ENCODE data around the gene EPHA3.

The EPHA3 gene

DNA sequence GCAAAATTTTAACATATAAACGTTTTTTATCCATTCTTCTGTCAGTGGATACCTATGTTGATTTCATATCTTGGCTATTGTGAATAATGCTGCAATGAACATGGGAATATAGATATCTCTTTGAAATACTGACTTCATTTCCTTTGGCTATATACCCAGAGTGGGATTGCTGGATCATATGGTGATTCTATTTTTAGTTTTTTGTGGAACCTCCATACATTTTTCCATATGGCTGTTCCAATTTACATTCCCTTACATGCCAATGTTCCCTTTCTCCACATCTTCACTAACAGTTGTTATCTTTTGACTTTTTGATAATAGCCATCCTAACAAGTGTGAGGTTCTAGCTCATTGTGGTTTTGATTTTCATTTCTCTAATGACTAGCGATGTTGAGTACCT is 344.6 kb downstream of the EPHA3 start:
- Histone ChIP-seq H3K27ac (ENCODE audit: low read depth, low read length) (no peak overlapping the region), H3K9me3 (ENCODE audit: low read length) (no peaks in the 10 kb centered on the region), H3K36me3 (ENCODE audit: insufficient read depth, low read length) (no peaks in the 10 kb centered on the region), H3K9ac (ENCODE audit: low read length) (no peak overlapping the region), H3K4me1 (ENCODE audit: insufficient read depth, low read length) (no peaks in the 10 kb centered on the region), H3K27me3 (ENCODE audit: control insufficient read depth in 1 of 2, insufficient read depth in 2 of 2, low read length in 2 of 2) (no peaks in the 10 kb centered on the region), H3K4me3 (ENCODE audit: low read depth in 1 of 2, low read length in 2 of 2) (no peak overlapping the region)

DNA sequence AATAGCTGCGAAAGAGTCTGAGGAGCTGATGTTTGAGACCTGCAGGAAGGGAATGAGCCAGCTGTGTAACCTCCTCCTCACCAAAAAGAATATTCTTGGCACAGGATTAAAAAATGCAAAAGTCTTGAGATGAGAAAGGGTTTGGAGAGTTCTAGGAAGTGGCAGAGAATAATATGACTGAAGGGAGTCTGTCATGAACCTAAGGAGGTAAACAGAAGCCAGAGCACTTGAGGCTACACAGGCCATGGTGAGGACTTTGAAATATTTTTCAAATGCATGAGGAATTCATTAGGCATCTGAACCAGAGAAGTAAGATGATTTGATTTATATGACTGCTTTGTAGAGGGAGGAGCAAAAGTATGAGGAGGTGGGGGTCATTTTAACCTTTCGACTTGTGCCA is 347.8 kb downstream of the EPHA3 start:
- Histone ChIP-seq H3K4me1 (ENCODE audit: insufficient read depth, low read length) (no peaks in the 10 kb centered on the region), H3K4me3 (ENCODE audit: low read depth in 1 of 2, low read length in 2 of 2) (no peak overlapping the region), H3K9ac (ENCODE audit: low read length) (no peak overlapping the region), H3K9me3 (ENCODE audit: low read length) (no peaks in the 10 kb centered on the region), H3K27me3 (ENCODE audit: control insufficient read depth in 1 of 2, insufficient read depth in 2 of 2, low read length in 2 of 2) (no peaks in the 10 kb centered on the region), H3K27ac (ENCODE audit: low read depth, low read length) (no peak overlapping the region), H3K36me3 (ENCODE audit: insufficient read depth, low read length) (no peaks in the 10 kb centered on the region)

DNA sequence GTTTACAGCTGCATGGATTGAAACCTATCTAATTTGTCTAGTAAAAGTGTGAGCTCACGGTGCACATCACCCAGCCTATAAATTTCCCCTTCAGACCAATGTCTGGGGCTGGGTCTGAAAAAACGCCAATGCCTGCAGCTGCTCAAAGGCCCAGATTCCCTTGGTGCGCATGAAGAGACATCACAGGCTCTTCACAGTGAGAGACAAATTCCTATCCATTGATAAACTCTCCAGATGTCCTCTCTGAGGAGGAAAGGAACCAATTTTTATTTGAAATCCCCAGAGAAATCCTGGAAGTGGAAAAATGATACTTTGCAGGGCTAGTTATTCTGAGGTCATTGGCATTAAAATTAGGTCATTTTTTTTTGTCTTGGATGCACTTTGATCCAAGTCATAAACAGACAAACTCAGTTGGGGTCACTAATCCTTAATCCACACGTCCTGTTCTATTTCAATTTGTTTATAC is 360.5 kb downstream of the EPHA3 start:
- Histone ChIP-seq H3K4me3 (ENCODE audit: low read depth in 1 of 2, low read length in 2 of 2) (no peak overlapping the region), H3K27ac (ENCODE audit: low read depth, low read length) (no peak overlapping the region), H3K9me3 (ENCODE audit: low read length) (no peaks in the 10 kb centered on the region), H3K9ac (ENCODE audit: low read length) (no peak overlapping the region), H3K4me1 (ENCODE audit: insufficient read depth, low read length) (no peaks in the 10 kb centered on the region), H3K36me3 (ENCODE audit: insufficient read depth, low read length) (no peaks in the 10 kb centered on the region), H3K27me3 (ENCODE audit: control insufficient read depth in 1 of 2, insufficient read depth in 2 of 2, low read length in 2 of 2) (no peaks in the 10 kb centered on the region)

DNA sequence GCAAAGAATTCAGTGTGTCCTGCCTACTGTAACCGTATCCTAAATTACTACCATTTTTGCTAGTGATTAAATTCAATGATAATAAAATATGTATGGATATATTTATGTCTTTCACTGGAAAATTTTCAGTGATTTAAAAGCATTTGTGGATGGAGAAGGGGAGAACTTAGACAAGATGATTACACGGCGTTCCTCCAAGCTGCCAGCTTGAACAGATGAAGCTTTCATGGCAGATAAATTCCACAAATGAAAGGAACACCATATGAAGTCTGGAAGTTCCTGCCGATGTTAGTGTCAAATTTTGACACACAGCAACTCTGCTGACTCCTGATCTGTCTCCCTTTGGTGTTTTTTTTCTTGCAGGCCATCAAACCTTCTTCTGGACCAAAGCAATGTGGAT is 364.7 kb downstream of the EPHA3 start:
- no peak overlapping the region for H3K27ac ChIP-seq (ENCODE audit: low read depth, low read length)
- no peaks in the 10 kb centered on the region for H3K27me3 ChIP-seq (ENCODE audit: control insufficient read depth in 1 of 2, insufficient read depth in 2 of 2, low read length in 2 of 2)
- H3K4me1 ChIP-seq (ENCODE audit: insufficient read depth, low read length) = no peaks in the 10 kb centered on the region
- H3K36me3 ChIP-seq (ENCODE audit: insufficient read depth, low read length) = no peaks in the 10 kb centered on the region
- H3K4me3 ChIP-seq (ENCODE audit: low read depth in 1 of 2, low read length in 2 of 2) = no peak overlapping the region
- no peaks in the 10 kb centered on the region for H3K9me3 ChIP-seq (ENCODE audit: low read length)
- no peak overlapping the region for H3K9ac ChIP-seq (ENCODE audit: low read length)

DNA sequence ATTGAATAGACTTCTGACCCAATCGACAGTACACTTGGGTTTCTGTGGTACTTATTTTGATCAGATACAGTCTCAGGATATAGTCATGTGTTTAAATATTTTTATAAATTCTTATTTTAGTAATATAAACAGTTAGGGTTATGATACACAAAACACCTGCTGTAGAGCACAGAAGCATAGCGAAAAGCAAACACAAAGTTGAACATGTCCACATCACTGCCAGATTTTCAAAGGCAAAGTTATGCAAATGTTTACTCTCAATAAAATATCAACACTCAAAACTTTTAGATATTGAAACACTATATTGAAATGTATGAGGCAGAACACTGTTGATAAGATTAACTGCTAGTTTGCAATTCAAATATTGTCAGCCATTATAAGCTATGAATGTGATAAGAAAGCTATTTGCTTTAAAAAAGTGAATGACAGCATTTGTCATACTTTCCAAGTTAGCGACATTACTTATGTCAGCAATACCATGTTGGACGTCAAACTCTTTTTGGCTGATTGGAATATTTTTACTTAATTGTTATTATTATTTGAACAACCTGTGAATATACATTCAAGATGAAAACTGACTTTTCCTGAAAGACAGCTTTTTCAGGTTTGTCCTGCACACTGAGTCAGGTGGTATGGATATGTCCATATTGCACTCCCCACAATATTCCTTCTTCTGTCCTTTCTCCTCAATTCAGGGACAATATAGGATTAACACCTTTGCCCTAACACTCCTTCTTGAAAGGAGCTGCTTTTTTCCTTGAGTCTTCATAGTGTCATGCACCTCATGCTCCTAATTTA is 367.1 kb downstream of the EPHA3 start:
- Histone ChIP-seq H3K4me1 (ENCODE audit: insufficient read depth, low read length) (no peaks in the 10 kb centered on the region), H3K9ac (ENCODE audit: low read length) (no peak overlapping the region), H3K36me3 (ENCODE audit: insufficient read depth, low read length) (no peaks in the 10 kb centered on the region), H3K27ac (ENCODE audit: low read depth, low read length) (no peak overlapping the region), H3K4me3 (ENCODE audit: low read depth in 1 of 2, low read length in 2 of 2) (no peak overlapping the region), H3K9me3 (ENCODE audit: low read length) (no peaks in the 10 kb centered on the region), H3K27me3 (ENCODE audit: control insufficient read depth in 1 of 2, insufficient read depth in 2 of 2, low read length in 2 of 2) (no peaks in the 10 kb centered on the region)

DNA sequence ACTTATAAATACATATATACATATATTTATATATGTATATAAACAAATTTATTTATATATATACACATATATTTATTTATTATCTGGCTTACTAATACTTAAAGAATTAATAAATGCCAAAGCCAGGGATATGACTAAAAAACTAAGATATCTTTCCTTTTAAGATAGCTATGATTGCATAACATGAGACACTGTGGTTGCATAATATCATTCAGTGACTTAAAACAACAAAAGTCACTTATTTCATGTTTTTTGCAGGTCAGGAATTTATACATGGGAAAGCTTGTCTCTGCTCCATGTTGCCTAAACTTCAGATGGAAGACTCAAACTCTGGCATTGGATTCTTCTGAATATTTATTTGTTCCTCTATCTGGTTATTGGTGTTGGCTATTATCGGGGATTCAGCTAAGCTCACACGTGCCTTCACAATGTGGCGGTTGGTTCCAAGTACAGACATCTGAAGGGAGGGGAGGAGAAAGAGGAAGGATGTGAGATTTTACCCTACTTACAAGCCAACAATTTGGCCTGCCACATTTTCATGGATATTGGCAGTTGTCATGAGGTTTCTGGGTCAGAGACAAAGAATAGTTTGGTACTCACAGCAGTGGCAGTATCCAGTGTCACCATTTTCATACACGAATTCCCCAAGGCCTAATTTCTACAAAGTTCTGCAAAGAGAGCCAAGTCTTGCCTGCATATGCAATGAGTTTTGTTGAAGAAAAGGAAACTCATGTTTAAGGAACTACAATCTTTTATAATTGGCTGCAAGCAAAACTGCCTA is 381.6 kb downstream of the EPHA3 start:
- Histone ChIP-seq H3K4me3 (ENCODE audit: low read depth in 1 of 2, low read length in 2 of 2) (no peak overlapping the region), H3K27me3 (ENCODE audit: control insufficient read depth in 1 of 2, insufficient read depth in 2 of 2, low read length in 2 of 2) (no peaks in the 10 kb centered on the region), H3K9me3 (ENCODE audit: low read length) (no peaks in the 10 kb centered on the region), H3K27ac (ENCODE audit: low read depth, low read length) (no peak overlapping the region), H3K36me3 (ENCODE audit: insufficient read depth, low read length) (no peaks in the 10 kb centered on the region), H3K9ac (ENCODE audit: low read length) (no peak overlapping the region), H3K4me1 (ENCODE audit: insufficient read depth, low read length) (no peaks in the 10 kb centered on the region)

DNA sequence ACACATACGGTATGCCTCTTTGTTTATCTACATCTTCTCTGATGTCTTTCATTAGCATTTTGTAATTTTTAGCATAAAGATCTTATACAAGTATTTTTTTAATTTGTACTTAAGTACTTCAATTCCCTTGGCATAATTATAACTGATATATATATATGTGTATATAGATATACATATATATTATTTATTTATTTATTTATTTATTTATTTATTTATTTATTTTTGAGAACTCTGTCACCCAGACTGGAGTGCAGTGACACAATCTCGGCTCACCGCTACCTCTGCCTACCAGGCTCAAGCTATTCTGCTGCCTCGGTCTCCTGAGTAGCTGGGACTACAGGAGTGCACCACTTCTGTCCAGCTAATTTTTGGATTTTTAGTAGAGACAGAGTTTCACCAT is 382.7 kb downstream of the EPHA3 start:
- Histone ChIP-seq H3K9me3 (ENCODE audit: low read length) (no peaks in the 10 kb centered on the region), H3K36me3 (ENCODE audit: insufficient read depth, low read length) (no peaks in the 10 kb centered on the region), H3K27me3 (ENCODE audit: control insufficient read depth in 1 of 2, insufficient read depth in 2 of 2, low read length in 2 of 2) (no peaks in the 10 kb centered on the region), H3K27ac (ENCODE audit: low read depth, low read length) (no peak overlapping the region), H3K9ac (ENCODE audit: low read length) (no peak overlapping the region), H3K4me1 (ENCODE audit: insufficient read depth, low read length) (no peaks in the 10 kb centered on the region), H3K4me3 (ENCODE audit: low read depth in 1 of 2, low read length in 2 of 2) (no peak overlapping the region)

DNA sequence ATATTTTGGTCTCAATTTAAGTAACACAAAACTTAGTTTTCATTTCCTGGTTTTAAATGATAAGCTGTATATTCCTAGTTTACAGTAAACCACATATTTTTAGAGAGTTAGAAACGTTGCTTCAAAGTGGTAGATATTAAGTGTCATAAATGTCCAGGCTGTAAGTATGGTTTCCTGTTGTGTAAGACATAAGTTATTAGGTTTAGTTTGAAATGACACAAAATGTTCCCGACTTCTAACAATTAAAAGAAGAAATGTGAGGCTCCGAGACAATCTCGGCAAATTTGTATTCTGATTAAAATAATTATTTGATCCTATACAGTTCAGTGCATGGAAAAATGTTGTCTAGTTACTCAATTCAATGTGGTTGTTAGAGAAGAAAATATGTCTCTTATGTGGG is 387.3 kb downstream of the EPHA3 start:
- Histone ChIP-seq H3K9ac (ENCODE audit: low read length) (no peak overlapping the region), H3K27ac (ENCODE audit: low read depth, low read length) (no peak overlapping the region), H3K36me3 (ENCODE audit: insufficient read depth, low read length) (no peaks in the 10 kb centered on the region), H3K4me1 (ENCODE audit: insufficient read depth, low read length) (no peaks in the 10 kb centered on the region), H3K27me3 (ENCODE audit: control insufficient read depth in 1 of 2, insufficient read depth in 2 of 2, low read length in 2 of 2) (no peaks in the 10 kb centered on the region), H3K4me3 (ENCODE audit: low read depth in 1 of 2, low read length in 2 of 2) (no peak overlapping the region), H3K9me3 (ENCODE audit: low read length) (no peaks in the 10 kb centered on the region)

DNA sequence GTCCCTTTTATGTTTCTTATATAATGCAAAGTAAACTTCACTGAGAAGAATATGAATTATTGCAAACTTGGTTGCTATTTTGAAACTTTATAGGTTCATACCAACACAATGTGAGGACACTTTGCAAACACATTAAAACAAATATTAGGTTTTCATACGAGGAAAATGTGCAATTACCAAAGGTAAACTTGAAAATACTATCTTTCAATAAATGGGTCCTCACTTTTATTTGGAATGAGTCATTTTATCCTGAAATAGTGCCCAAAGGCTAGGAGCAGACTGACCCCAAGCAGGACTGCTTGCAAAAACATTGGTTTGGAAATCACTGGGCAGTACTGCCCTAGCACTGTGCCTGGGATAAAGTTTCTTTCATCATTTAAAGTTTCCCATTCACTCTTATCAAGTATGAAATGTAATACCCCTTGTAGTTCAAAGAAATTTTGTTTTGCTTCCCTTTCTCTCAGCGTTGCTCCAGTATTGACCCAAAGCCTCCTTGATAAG is 396.5 kb downstream of the EPHA3 start:
- H3K36me3 ChIP-seq (ENCODE audit: insufficient read depth, low read length) = no peaks in the 10 kb centered on the region
- H3K9ac ChIP-seq (ENCODE audit: low read length) = no peak overlapping the region
- H3K27me3 ChIP-seq (ENCODE audit: control insufficient read depth in 1 of 2, insufficient read depth in 2 of 2, low read length in 2 of 2) = no peaks in the 10 kb centered on the region
- H3K4me3 ChIP-seq (ENCODE audit: low read depth in 1 of 2, low read length in 2 of 2) = no peak overlapping the region
- H3K4me1 ChIP-seq (ENCODE audit: insufficient read depth, low read length) = no peaks in the 10 kb centered on the region
- H3K9me3 ChIP-seq (ENCODE audit: low read length) = no peaks in the 10 kb centered on the region
- H3K27ac ChIP-seq (ENCODE audit: low read depth, low read length) = no peak overlapping the region

DNA sequence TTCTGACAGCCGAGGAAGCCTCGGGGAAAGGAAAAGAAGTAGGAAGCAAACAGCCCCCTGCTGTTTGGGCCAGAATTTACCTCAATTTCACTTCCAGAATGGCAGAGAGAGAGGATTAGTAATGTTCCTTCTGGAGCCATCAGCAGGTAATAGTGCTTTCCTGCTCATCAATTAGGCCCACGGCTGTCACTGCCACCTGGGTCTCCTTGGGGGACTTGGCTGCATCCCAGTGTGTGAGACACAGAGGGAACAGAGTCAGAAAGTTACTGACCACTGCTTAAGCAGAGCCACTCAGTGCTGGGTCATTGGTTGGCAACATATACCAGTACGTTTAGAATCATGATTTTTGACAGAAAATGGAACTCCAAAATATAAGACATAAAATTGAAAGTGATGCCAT is 397.0 kb downstream of the EPHA3 start:
- Histone ChIP-seq H3K27ac (ENCODE audit: low read depth, low read length) (no peak overlapping the region), H3K4me1 (ENCODE audit: insufficient read depth, low read length) (no peaks in the 10 kb centered on the region)

DNA sequence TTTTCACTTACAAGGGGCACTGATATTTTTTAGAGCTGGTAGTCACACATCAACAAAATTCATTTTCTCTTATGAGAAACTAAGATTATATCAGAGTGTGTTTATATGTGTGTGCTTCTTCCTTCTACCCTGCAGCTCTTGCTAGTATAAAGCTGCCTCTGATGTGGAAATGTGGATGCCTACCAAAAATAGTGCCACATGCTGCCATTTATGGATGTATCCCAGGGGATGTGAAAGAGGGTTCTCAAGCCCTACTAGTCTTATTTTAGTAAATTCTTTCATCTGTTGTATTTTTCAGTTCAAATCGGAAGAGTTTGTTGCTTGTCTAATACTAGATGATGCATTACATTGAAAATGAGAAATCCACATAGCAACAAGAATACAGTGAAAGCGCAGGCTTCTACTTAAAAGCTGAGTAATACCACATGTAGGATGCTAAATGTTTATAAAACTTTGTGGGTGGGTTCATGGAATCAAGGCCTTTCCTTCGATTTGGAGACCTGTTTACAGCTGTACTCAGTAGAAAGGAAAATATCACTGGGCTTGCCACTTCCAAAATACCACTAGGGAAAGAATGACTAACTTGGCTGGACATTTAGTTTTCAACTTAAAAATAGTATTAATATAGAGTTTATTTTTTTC is 399.2 kb downstream of the EPHA3 start:
- Histone ChIP-seq H3K4me1 (ENCODE audit: insufficient read depth, low read length) (no peaks in the 10 kb centered on the region), H3K27ac (ENCODE audit: low read depth, low read length) (no peak overlapping the region), H3K27me3 (ENCODE audit: control insufficient read depth in 1 of 2, insufficient read depth in 2 of 2, low read length in 2 of 2) (no peaks in the 10 kb centered on the region), H3K4me3 (ENCODE audit: low read depth in 1 of 2, low read length in 2 of 2) (no peak overlapping the region), H3K36me3 (ENCODE audit: insufficient read depth, low read length) (no peaks in the 10 kb centered on the region), H3K9ac (ENCODE audit: low read length) (no peak overlapping the region), H3K9me3 (ENCODE audit: low read length) (no peaks in the 10 kb centered on the region)

More for the DNA sequence above, 397.0 kb downstream of the EPHA3 start:
- H3K27me3 ChIP-seq (ENCODE audit: control insufficient read depth in 1 of 2, insufficient read depth in 2 of 2, low read length in 2 of 2) = no peaks in the 10 kb centered on the region
- no peaks in the 10 kb centered on the region for H3K36me3 ChIP-seq (ENCODE audit: insufficient read depth, low read length)
- H3K4me3 ChIP-seq (ENCODE audit: low read depth in 1 of 2, low read length in 2 of 2) = no peak overlapping the region
- H3K9ac ChIP-seq (ENCODE audit: low read length) = no peak overlapping the region
- H3K9me3 ChIP-seq (ENCODE audit: low read length) = no peaks in the 10 kb centered on the region

Measured in muscle layer of colon (tissue), 2 donors.